Heart left ventricle (tissue), 16 donors: ENCODE results near the gene PRR14L. TPM values are rescaled to one million over a fixed set of nuclear protein-coding genes. Genes with fewer than 3 reads are reported as not detected.

ENCODE experiments used
- ATAC-seq, 4 donors: fragments of 200-7000 bp; cut with Tn5 transposase; one replicate each; pipeline ENCODE4 v1.9.1; 2020 to 2022; ENCODE audit warnings: moderate library complexity in 4 of 4, mild to moderate bottlenecking in 3 of 4, moderate number of reproducible peaks in 1 of 4
- DNase-seq, 5 donors: peaks; one replicate each; pipeline ENCODE4 v3.0.0-alpha.2; 2020
- H3K27ac ChIP-seq, 12 donors: fragments of 200-600 bp; sonication (generic) in 4 of 12; one replicate each; pipeline versions ENCODE4 v1.5.0 to v1.8.0; 2016 to 2022; ENCODE audit warnings: mild to moderate bottlenecking in 2 of 12
- H3K27me3 ChIP-seq, 9 donors: fragments of 200-600 bp; sonication (generic) in 2 of 9; one replicate each; pipeline versions ENCODE4 v1.5.1 to v1.8.0; 2016 to 2022; ENCODE audit warnings: mild to moderate bottlenecking in 3 of 9
- H3K36me3 ChIP-seq, 9 donors: fragments of 200-600 bp; sonication (generic) in 2 of 9; one replicate each; pipeline versions ENCODE4 v1.5.0 to v1.8.0; 2018 to 2022; ENCODE audit warnings: mild to moderate bottlenecking in 2 of 9
- H3K4me1 ChIP-seq, 12 donors: fragments of 200-600 bp; sonication (generic) in 4 of 12; one replicate each; pipeline versions ENCODE4 v1.5.0 to v1.8.0; 2016 to 2022; ENCODE audit warnings: mild to moderate bottlenecking in 3 of 12
- H3K4me3 ChIP-seq, 12 donors: fragments of 200-600 bp; sonication (generic) in 4 of 12; one replicate each; pipeline versions ENCODE4 v1.5.0 to v1.8.0; 2017 to 2022; ENCODE audit warnings: mild to moderate bottlenecking in 9 of 12, moderate library complexity in 4 of 12
- H3K9me3 ChIP-seq, 12 donors: fragments of 200-600 bp; sonication (generic) in 4 of 12; one replicate each; pipeline versions ENCODE4 v1.5.0 to v1.8.0; 2016 to 2022; ENCODE audit warnings: mild to moderate bottlenecking in 1 of 12
- POLR2A ChIP-seq, 2 donors: fragments of 450-650 bp; IDR thresholded peaks; one replicate each; pipeline ENCODE4 v1.6.1; 2017; ENCODE audit warnings: antibody characterized with exemption in 2 of 2, mild to moderate bottlenecking in 2 of 2, moderate library complexity in 2 of 2
- WGBS, 4 donors: extraction: QIAGEN DNeasy Blood & Tissue Kit in 2 of 4; methylation state at CpG; one replicate each; pipeline versions ENCODE4 v1.1.5 to v1.1.7; 2013 to 2018; 5-methylcytosine and 5-hydroxymethylcytosine counted together
- intact Hi-C, 10 donors: fragments of 100-400 bp; cut with DNase I; formaldehyde crosslinking; loops; one replicate each; pipeline versions ENCODE4 v1.11.1 to v1.14.2; 2022
- polyA plus RNA-seq, 2 donors: library from polyadenylated mRNA; stranded (reverse); fragments of 200-250 nt; gene quantifications; one replicate each; pipeline ENCODE4 v1.2.3, GENCODE V29; 2013
- total RNA-seq, 9 donors: library from RNA; depleted of rRNA in 2 of 9; stranded (reverse); fragments of >200 nt in 2 of 9; fragmentation: NEBNext Ultra II Directional in 3 of 9; extraction: Animal tissue kit (Norgen Biotek cat#: 25700) in 3 of 9; gene quantifications; one replicate each; pipeline versions ENCODE4 v1.1.0 to v1.2.4, GENCODE V29; 2016 to 2023
- TF ChIP-seq, protein P1 (sequence below), 12 donors: fragments of 200-600 bp; sonication (generic) in 4 of 12; IDR thresholded peaks; one replicate each; pipeline versions ENCODE4 v1.5.0 to v1.8.0; 2018 to 2022; ENCODE audit warnings: antibody characterized with exemption in 12 of 12, mild to moderate bottlenecking in 5 of 12
- donor health status: ischemic (EF 13 %, LVEDD 7.1; RV severe dilation, severe dysfunction).
- donor health status: healthy with polysubstance abuse.
- donor health status: DM: no; HTN: yes; CAD: no.
- donor health status: DM: no; HTN: no; CAD: no.
- donor health status: ischemic (EF 25% LVEDD 6.9; RV normal size, moderate dysfunction).
- donor health status: ischemic (EF 25% LVEDD 5.7; RV mildly dilated, moderate dysfunction).
- donor health status: healthy.
- donor health status: DM: yes; HTN: yes; CAD: no.
- donor health status: ischemic (EF 35%, LVEDD 5.7; RV mildly dilated, moderate dysfunction).
- donor health status: nonischemic (EF 11% LVEDD 7.7; RV severe dilation, severe dysfunction).
- donor health status: DM: yes; HTN: yes; CAD: no.
- donor health status: PGD.
- donor health status: ischemic (EF 29% LVEDD 5.4; RV normal size, mild dysfunction).
- donor health status: nonischemic (EF 23%, LVEDD 6.1; RV moderate dilation, normal function).

The PRR14L gene
- total and polyA plus RNA-seq, 11 donors, result 4.3 to 29.1 (median 14.5) TPM

DNA sequence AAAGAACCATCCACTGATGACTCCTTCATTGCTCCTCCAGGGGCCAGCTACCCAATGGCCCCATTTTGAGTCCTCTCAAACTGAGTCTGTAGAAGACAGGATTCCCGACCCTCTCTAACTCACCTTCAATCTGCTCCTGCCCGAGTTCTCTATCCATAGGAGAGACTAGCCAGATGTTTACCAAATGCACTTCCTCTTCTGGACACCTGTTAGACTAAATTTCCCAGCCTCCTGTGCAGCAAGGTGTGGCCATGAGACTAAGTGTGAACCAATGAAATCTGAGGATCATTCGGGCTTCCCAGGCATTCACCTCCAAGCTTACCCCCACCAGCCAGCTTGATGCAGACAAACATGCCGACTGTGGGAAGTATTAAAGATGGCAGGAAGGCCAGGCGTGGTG lies 95.5 kb downstream of the PRR14L start:
- intact Hi-C loops, result no loop called here
- no peaks in the 10 kb centered on the region for H3K27me3 ChIP-seq
- 93 to 98% (median 97%) methylated on average over 5 of the region's 5 CpGs for WGBS, 4 donors

DNA sequence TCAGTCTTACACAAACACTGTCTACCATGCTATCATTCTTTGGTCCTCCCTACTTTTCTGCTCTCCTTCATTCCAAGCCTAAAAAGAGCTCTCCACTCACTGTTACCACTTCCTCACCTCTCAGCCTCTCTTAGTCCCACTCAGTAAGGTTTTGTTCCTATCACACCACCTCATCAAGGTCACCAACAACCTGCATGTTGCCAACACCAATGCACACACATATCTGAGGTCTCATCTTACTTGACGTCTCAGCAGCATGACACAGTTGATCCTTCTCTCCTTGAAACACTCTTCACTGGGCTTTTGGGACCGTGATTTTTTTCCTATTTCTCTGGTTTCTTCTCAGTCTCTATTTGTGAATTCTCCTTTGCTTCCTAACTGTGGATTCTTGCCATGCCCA lies 96.0 kb downstream of the PRR14L start:
- TF ChIP-seq, protein P1, sequence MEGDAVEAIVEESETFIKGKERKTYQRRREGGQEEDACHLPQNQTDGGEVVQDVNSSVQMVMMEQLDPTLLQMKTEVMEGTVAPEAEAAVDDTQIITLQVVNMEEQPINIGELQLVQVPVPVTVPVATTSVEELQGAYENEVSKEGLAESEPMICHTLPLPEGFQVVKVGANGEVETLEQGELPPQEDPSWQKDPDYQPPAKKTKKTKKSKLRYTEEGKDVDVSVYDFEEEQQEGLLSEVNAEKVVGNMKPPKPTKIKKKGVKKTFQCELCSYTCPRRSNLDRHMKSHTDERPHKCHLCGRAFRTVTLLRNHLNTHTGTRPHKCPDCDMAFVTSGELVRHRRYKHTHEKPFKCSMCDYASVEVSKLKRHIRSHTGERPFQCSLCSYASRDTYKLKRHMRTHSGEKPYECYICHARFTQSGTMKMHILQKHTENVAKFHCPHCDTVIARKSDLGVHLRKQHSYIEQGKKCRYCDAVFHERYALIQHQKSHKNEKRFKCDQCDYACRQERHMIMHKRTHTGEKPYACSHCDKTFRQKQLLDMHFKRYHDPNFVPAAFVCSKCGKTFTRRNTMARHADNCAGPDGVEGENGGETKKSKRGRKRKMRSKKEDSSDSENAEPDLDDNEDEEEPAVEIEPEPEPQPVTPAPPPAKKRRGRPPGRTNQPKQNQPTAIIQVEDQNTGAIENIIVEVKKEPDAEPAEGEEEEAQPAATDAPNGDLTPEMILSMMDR (IDR thresholded peaks at IDR 0.05), result no peak
- no peak for TF ChIP-seq POLR2A (IDR thresholded peaks at IDR 0.05)
- no peaks in the 10 kb centered on the region for H3K9me3 ChIP-seq
- H3K36me3 ChIP-seq, result peaks cover 0 to 18% (median 12%) of the 10 kb centered on the region in 9 donors
- no peak overlapping the region for H3K4me3 ChIP-seq
- DNase-seq, result no peak
- no peak overlapping the region for H3K27ac ChIP-seq
- ATAC-seq, result no peak
- intact Hi-C loops, result no loop called here
- H3K4me1 ChIP-seq, result peaks cover 0 to 10% (median 0%) of the 10 kb centered on the region in 12 donors
- 81 to 90% (median 88%) methylated on average over 2 of the region's 2 CpGs for WGBS, 4 donors
- no peaks in the 10 kb centered on the region for H3K27me3 ChIP-seq

More for the DNA sequence above, 95.5 kb downstream of the PRR14L start:
- TF ChIP-seq POLR2A (IDR thresholded peaks at IDR 0.05), result no peak
- TF ChIP-seq, protein P1 (IDR thresholded peaks at IDR 0.05), result no peak
- peaks cover 0 to 10% (median 0%) of the 10 kb centered on the region in 12 donors for H3K4me1 ChIP-seq
- no peak for ATAC-seq
- H3K9me3 ChIP-seq, result no peaks in the 10 kb centered on the region
- peaks cover 0 to 13% (median 7%) of the 10 kb centered on the region in 9 donors for H3K36me3 ChIP-seq
- H3K27ac ChIP-seq, result no peak overlapping the region
- no peak overlapping the region for H3K4me3 ChIP-seq
- DNase-seq, result no peak

DNA sequence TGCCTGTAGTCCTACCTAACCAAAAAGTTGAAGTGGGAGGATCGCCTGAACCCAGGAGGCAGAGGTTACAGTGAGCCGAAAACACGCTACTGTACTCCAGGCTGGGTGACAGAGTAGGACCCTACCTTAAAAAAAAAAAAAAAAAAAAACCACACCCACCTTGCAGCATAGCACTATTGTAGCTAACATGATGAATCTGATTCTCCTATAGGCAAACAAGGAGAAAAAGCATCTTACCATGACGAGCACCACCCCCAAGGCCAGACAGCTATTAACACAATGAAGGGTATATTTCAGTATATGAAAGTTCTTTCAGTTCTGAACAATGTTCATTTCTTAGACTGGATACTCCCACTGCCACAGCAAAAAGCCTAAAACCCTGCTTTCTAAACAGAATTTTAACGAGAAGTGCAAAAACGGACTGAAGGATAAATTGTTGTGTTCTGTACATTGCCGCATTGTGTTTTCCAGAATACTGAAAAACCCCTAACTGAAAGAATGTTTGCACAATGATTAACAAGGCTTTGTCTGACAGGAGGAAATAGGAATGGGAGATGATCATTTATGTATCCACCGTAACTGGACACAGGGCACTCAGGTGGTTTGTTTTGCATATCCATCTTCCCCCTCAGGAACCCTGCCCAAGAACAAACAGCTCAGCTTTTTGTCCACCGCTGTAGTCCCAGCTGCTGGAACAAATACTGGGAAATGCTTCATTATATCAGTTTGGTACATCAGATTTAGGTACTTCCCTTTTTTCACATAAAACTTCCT lies 96.8 kb downstream of the PRR14L start:
- Histone ChIP-seq H3K36me3 (peaks cover 0 to 20% (median 18%) of the 10 kb centered on the region in 9 donors), H3K9me3 (no peaks in the 10 kb centered on the region), H3K4me3 (no peak overlapping the region), H3K27me3 (no peaks in the 10 kb centered on the region), H3K27ac (no peak overlapping the region), H3K4me1 (peaks cover 0 to 10% (median 0%) of the 10 kb centered on the region in 12 donors)
- DNase-seq (no peak), ATAC-seq (no peak)
- WGBS, 4 donors, result 86 to 93% (median 91%) methylated on average over 9 of the region's 9 CpGs
- no peak for TF ChIP-seq POLR2A (IDR thresholded peaks at IDR 0.05)
- TF ChIP-seq, protein P1 (IDR thresholded peaks at IDR 0.05), result no peak
- intact Hi-C loops, result no loop called here

DNA sequence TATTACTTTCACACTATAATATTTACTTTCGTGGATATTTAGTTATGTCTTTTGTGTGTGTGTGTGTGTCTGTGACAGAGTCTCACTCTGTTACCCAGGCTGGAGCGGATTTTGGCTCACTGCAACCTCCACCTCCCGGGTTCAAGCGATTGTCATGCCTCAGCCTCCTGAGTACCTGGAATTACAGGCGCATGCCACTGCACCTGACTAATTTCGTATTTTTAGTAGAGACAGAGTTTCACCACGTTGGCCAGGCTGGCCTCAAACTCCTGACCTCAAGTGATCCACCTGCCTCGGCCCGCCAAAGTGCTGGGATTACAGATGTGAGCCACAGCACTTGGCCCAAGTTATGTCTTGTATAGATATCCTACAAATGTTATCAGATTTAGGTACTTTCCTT lies 97.8 kb downstream of the PRR14L start:
- H3K27ac ChIP-seq, result no peak overlapping the region
- H3K4me1 ChIP-seq, result peaks cover 0 to 10% (median 0%) of the 10 kb centered on the region in 12 donors
- WGBS, 4 donors, result 70 to 77% (median 74%) methylated on average over 9 of the region's 9 CpGs
- no peaks in the 10 kb centered on the region for H3K27me3 ChIP-seq
- ATAC-seq (no peak), DNase-seq (no peak)
- intact Hi-C loops, result no loop called here
- no peaks in the 10 kb centered on the region for H3K9me3 ChIP-seq
- H3K4me3 ChIP-seq, result no peak overlapping the region
- peaks cover 0 to 30% (median 28%) of the 10 kb centered on the region in 9 donors for H3K36me3 ChIP-seq
- TF ChIP-seq, protein P1 (IDR thresholded peaks at IDR 0.05), result no peak
- no peak for TF ChIP-seq POLR2A (IDR thresholded peaks at IDR 0.05)
